LoVo (cell line): ENCODE data around the gene GPR107.

Source experiments
- DNase-seq: peaks from one replicate; pipeline ENCODE4 v3.0.0-alpha.2; 2016; ENCODE audit warnings: low spot score

The GPR107 gene

GRCh38 chr9:130159915-130160670 is 106.4 kb downstream of the GPR107 start:
- no peak for DNase-seq

GRCh38 chr9:130160862-130161470 is 107.3 kb downstream of the GPR107 start:
- DNase-seq: no peak

GRCh38 chr9:130165579-130165978 is 111.9 kb downstream of the GPR107 start:
- DNase-seq: no peak

GRCh38 chr9:130166399-130166798 is 112.7 kb downstream of the GPR107 start:
- no peak for DNase-seq

- no peak for DNase-seq
Observed at GRCh38 chr9:130167927-130168326, 114.2 kb downstream of the GPR107 start.

GRCh38 chr9:130171226-130172148 is 117.8 kb downstream of the GPR107 start:
- no peak for DNase-seq

GRCh38 chr9:130172161-130172857 is 118.6 kb downstream of the GPR107 start, which contains the start of gene NCS1:
NCS1 (plus strand) TSS chr9:130172404; CDS start chr9:130172664, 260 bp downstream.
- DNase-seq: peak; percentile 76

- DNase-seq: no peak
Observed at GRCh38 chr9:130172858-130173665, 119.4 kb downstream of the GPR107 start.

GRCh38 chr9:130173666-130173983 is 119.9 kb downstream of the GPR107 start:
- DNase-seq: no peak

- no peak for DNase-seq
Observed at GRCh38 chr9:130174025-130174424, 120.3 kb downstream of the GPR107 start.

- DNase-seq: no peak
Observed at GRCh38 chr9:130174920-130175321, 121.2 kb downstream of the GPR107 start.

GRCh38 chr9:130175355-130175754 is 121.6 kb downstream of the GPR107 start:
- DNase-seq: no peak

GRCh38 chr9:130176760-130177159 is 123.1 kb downstream of the GPR107 start:
- no peak for DNase-seq

GRCh38 chr9:130177898-130178805 is 124.4 kb downstream of the GPR107 start:
- no peak for DNase-seq

GRCh38 chr9:130179331-130179907 is 125.7 kb downstream of the GPR107 start:
- no peak for DNase-seq

GRCh38 chr9:130180516-130180915 is 126.8 kb downstream of the GPR107 start:
- no peak for DNase-seq

- no peak for DNase-seq
Observed at GRCh38 chr9:130181678-130182380, 128.1 kb downstream of the GPR107 start.

GRCh38 chr9:130182381-130182909 is 128.7 kb downstream of the GPR107 start:
- no peak for DNase-seq
